Renal cortical epithelial cell (primary cell): ENCODE measurements around the gene ARID4A. TPM values are rescaled to one million over a fixed set of nuclear protein-coding genes. Genes with fewer than 3 reads are reported as not detected.

Experiments used
- total RNA-seq: library from RNA; depleted of rRNA; stranded (reverse); fragments of >200 nt; gene quantifications from 2 replicates; pipeline ENCODE4 v1.2.3, GENCODE V29; 2014

The ARID4A gene
- total RNA-seq, 1 donor from 2014 or later = 18.6 TPM

Other genes with a start within 250 kb of the ARID4A start
- gene ARMH4, start 146.3 kb upstream of the ARID4A start, total RNA-seq = 8.0 and 16.2 TPM in 2 replicates
- gene ACTR10, start 98.4 kb upstream of the ARID4A start, total RNA-seq = 74.3 and 85.4 TPM in 2 replicates
- gene PSMA3, start 53.7 kb upstream of the ARID4A start, total RNA-seq = 136 and 142 TPM in 2 replicates
- not detected in 2 replicates for gene TOMM20L, start 97.4 kb downstream of the ARID4A start, total RNA-seq
- 12.2 and 25.7 TPM in 2 replicates for gene TIMM9, start 129.0 kb downstream of the ARID4A start, total RNA-seq
- 20.8 and 21.1 TPM in 2 replicates for gene KIAA0586, start 129.2 kb downstream of the ARID4A start, total RNA-seq